Spleen (tissue), 7 donors: ENCODE data around the gene LMBR1.

Experiments used
- CTCF ChIP-seq, 11 experiments: fragments of 200-600 bp in 7 of 11; fragments of 450-650 bp in 4 of 11; sonication (generic) in 4 of 11; IDR thresholded peaks in 8 of 11; conservative IDR thresholded peaks in 3 of 11; 1 replicate in 7 of 11; 2 replicates in 4 of 11; pipeline versions ENCODE4 v1.4.0 to v1.8.0; 2016 to 2021; ENCODE audit warnings: antibody characterized with exemption in 11 of 11, inconsistent platforms in 4 of 11, mild to moderate bottlenecking in 1 of 11
- POLR2A ChIP-seq, 3 donors: fragments of 450-650 bp; IDR thresholded peaks; one replicate each; pipeline ENCODE4 v1.5.1; 2017; ENCODE audit warnings: antibody characterized with exemption in 3 of 3, mild to moderate bottlenecking in 1 of 3
- POLR2AphosphoS5 ChIP-seq, 3 donors: sonication (generic); formaldehyde crosslinking; IDR thresholded peaks; one replicate each; pipeline ENCODE4 v1.5.1; 2017; ENCODE audit warnings: antibody characterized with exemption in 3 of 3
- donor health status: DM: no; HTN: no; CAD: no; lungs with moderate emphysema.
- donor health status: DM: no; HTN: no; CAD: no.
- donor health status: DM: no; HTN: no; CAD: no.

GRCh38 chr7:156892821-156893706, at the start of gene LMBR1:
- TF ChIP-seq CTCF (IDR thresholded peaks at IDR 0.05 in 8 of 11, conservative IDR thresholded peaks at IDR 0.05 in 3 of 11) (peak; percentile 65 to 92 (median 82)), POLR2AphosphoS5 (IDR thresholded peaks at IDR 0.05) (peak; percentile 85 to 92 (median 89)), POLR2A (IDR thresholded peaks at IDR 0.05) (peak in 1 of 3 donors; percentile 77)
